HEK293 (cell line): ENCODE data around the gene BBS9.

Source experiments
- ELK4 ChIP-seq: IDR thresholded peaks from 2 replicates; pipeline ENCODE4 v1.6.1; 2011; ENCODE audit warnings: mild to moderate bottlenecking, low read depth, low read length, borderline replicate concordance
- GLI2 ChIP-seq: fragments of 450-650 bp; formaldehyde crosslinking; IDR thresholded peaks from 2 replicates; pipeline ENCODE4; 2017; ENCODE audit warnings: missing biosample characterization, missing genetic modification characterization, low read depth, borderline replicate concordance
- YY1 ChIP-seq: fragments of 450-650 bp; formaldehyde crosslinking; IDR thresholded peaks from 2 replicates; pipeline ENCODE4 v1.5.1; 2018; ENCODE audit warnings: missing biosample characterization, missing genetic modification characterization
- ZNF114 ChIP-seq: fragments of 450-650 bp; formaldehyde crosslinking; IDR thresholded peaks from 2 replicates; pipeline ENCODE4 v1.5.0; 2017; ENCODE audit warnings: missing biosample characterization, missing genetic modification characterization
- ZNF18 ChIP-seq: fragments of 450-650 bp; formaldehyde crosslinking; IDR thresholded peaks from 2 replicates; pipeline ENCODE4 v1.5.1; 2016; ENCODE audit warnings: missing biosample characterization, missing genetic modification characterization
- ZNF350 ChIP-seq: fragments of 450-650 bp; formaldehyde crosslinking; IDR thresholded peaks from 2 replicates; pipeline ENCODE4 v1.5.0; 2017; ENCODE audit warnings: missing biosample characterization, mild to moderate bottlenecking, missing genetic modification characterization
- ZNF560 ChIP-seq: fragments of 450-650 bp; formaldehyde crosslinking; IDR thresholded peaks from 2 replicates; pipeline ENCODE4 v1.5.1; 2017; ENCODE audit warnings: missing biosample characterization, missing genetic modification characterization, borderline replicate concordance
- ZNF639 ChIP-seq: fragments of 450-650 bp; formaldehyde crosslinking; IDR thresholded peaks from 2 replicates; pipeline ENCODE4 v1.5.1; 2016; ENCODE audit warnings: missing biosample characterization, missing genetic modification characterization
- ZNF76 ChIP-seq: fragments of 450-650 bp; formaldehyde crosslinking; IDR thresholded peaks from 2 replicates; pipeline ENCODE4; 2016; ENCODE audit warnings: low read depth, missing biosample characterization, missing genetic modification characterization, borderline replicate concordance
- ZNF791 ChIP-seq: fragments of 450-650 bp; formaldehyde crosslinking; IDR thresholded peaks from 2 replicates; pipeline ENCODE4 v1.5.1; 2016; ENCODE audit warnings: missing biosample characterization, missing genetic modification characterization
- ZSCAN30 ChIP-seq: fragments of 450-650 bp; IDR thresholded peaks from 2 replicates; pipeline ENCODE4 v1.5.1; 2018; ENCODE audit warnings: missing biosample characterization, mild to moderate bottlenecking, missing genetic modification characterization, moderate library complexity
- TF ChIP-seq, protein P1 (sequence below): fragments of 450-650 bp; formaldehyde crosslinking; IDR thresholded peaks from 2 replicates; pipeline ENCODE4 v1.5.1; 2016; ENCODE audit warnings: missing biosample characterization, missing genetic modification characterization
- TF ChIP-seq, protein P2 (sequence below): fragments of 450-650 bp; formaldehyde crosslinking; IDR thresholded peaks from 2 replicates; pipeline ENCODE4 v1.5.1; 2016; ENCODE audit warnings: missing biosample characterization, missing genetic modification characterization

- TF ChIP-seq ZNF791: no peak
- TF ChIP-seq, protein P1, sequence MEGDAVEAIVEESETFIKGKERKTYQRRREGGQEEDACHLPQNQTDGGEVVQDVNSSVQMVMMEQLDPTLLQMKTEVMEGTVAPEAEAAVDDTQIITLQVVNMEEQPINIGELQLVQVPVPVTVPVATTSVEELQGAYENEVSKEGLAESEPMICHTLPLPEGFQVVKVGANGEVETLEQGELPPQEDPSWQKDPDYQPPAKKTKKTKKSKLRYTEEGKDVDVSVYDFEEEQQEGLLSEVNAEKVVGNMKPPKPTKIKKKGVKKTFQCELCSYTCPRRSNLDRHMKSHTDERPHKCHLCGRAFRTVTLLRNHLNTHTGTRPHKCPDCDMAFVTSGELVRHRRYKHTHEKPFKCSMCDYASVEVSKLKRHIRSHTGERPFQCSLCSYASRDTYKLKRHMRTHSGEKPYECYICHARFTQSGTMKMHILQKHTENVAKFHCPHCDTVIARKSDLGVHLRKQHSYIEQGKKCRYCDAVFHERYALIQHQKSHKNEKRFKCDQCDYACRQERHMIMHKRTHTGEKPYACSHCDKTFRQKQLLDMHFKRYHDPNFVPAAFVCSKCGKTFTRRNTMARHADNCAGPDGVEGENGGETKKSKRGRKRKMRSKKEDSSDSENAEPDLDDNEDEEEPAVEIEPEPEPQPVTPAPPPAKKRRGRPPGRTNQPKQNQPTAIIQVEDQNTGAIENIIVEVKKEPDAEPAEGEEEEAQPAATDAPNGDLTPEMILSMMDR (tag by site-specific recombination): no peak
- no peak for TF ChIP-seq ZNF76
- no peak for TF ChIP-seq YY1 (tag by site-specific recombination)
- TF ChIP-seq, protein P2, sequence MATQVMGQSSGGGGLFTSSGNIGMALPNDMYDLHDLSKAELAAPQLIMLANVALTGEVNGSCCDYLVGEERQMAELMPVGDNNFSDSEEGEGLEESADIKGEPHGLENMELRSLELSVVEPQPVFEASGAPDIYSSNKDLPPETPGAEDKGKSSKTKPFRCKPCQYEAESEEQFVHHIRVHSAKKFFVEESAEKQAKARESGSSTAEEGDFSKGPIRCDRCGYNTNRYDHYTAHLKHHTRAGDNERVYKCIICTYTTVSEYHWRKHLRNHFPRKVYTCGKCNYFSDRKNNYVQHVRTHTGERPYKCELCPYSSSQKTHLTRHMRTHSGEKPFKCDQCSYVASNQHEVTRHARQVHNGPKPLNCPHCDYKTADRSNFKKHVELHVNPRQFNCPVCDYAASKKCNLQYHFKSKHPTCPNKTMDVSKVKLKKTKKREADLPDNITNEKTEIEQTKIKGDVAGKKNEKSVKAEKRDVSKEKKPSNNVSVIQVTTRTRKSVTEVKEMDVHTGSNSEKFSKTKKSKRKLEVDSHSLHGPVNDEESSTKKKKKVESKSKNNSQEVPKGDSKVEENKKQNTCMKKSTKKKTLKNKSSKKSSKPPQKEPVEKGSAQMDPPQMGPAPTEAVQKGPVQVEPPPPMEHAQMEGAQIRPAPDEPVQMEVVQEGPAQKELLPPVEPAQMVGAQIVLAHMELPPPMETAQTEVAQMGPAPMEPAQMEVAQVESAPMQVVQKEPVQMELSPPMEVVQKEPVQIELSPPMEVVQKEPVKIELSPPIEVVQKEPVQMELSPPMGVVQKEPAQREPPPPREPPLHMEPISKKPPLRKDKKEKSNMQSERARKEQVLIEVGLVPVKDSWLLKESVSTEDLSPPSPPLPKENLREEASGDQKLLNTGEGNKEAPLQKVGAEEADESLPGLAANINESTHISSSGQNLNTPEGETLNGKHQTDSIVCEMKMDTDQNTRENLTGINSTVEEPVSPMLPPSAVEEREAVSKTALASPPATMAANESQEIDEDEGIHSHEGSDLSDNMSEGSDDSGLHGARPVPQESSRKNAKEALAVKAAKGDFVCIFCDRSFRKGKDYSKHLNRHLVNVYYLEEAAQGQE (tag by site-specific recombination): no peak
- TF ChIP-seq ZNF114 (tag by site-specific recombination): no peak
- TF ChIP-seq ZNF18 (tag by site-specific recombination): no peak
- TF ChIP-seq ZNF639: no peak
- no peak for TF ChIP-seq ELK4
- TF ChIP-seq ZSCAN30 (tag by site-specific recombination): no peak
- no peak for TF ChIP-seq ZNF560
- TF ChIP-seq GLI2 (tag by site-specific recombination): no peak
- TF ChIP-seq ZNF350 (tag by site-specific recombination): no peak
Observed at GRCh38 chr7:33448035-33448434, 318.7 kb downstream of the BBS9 start.
